ENCODE results near the gene WRAP73. TPM values are rescaled to one million over a fixed set of nuclear protein-coding genes. Genes with fewer than 3 reads are reported as not detected.
A peak's percentile ranks its signal among the peaks of the same experiment; 100 is the strongest.

Gene WRAP73
- total RNA-seq, 1 experiment from 2014 or later: 51.4 TPM

DNA sequence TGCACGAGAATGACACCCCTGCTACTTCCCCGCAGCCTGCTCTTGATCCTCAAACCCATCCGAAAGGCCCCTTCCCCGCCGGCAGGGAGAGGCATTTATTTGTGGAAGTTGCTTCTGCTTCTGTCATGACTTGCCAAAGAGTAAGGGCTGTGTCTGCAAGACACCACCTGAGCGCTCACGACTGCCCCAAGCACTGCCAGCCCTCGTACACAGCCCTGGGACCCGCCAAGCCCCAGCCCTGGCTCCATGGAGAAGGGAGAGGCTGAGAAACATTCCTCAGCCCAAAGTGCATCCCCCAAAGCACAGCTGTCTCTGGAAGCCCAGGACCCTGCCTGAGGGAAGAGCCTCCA lies 31.4 kb downstream of the WRAP73 start:
- Histone ChIP-seq H3K36me3 (ENCODE audit: control insufficient read depth in 1 of 2, insufficient read depth in 2 of 2, low read length in 2 of 2) (no peaks in the 10 kb centered on the region), H3K79me2 (ENCODE audit: insufficient read depth, low read length) (no peaks in the 10 kb centered on the region), H3K4me3 (replicated peaks in 1 of 2; ENCODE audit: low read depth in 1 of 2, low read length in 2 of 2) (no peak overlapping the region), H3K4me1 (ENCODE audit: control insufficient read depth in 1 of 2, insufficient read depth in 2 of 2, low read length in 2 of 2) (peaks cover 24 to 39% of the 10 kb centered on the region in 2 experiments), H3K9ac (ENCODE audit: low read length) (no peak overlapping the region), H3K9me2 (ENCODE audit: insufficient read depth) (no peaks in the 10 kb centered on the region), H2AFZ (ENCODE audit: low read depth, low read length, poor library complexity, severe bottlenecking) (no peak overlapping the region), H3K4me2 (ENCODE audit: low read length) (no peak overlapping the region), H3K9me3 (ENCODE audit: control insufficient read depth in 1 of 2, insufficient read depth in 1 of 2, low read depth in 1 of 2, low read length in 2 of 2) (no peaks in the 10 kb centered on the region), H3K27ac (ENCODE audit: low read depth, low read length) (no peak overlapping the region), H4K20me1 (ENCODE audit: insufficient read depth) (no peaks in the 10 kb centered on the region), H3K27me3 (ENCODE audit: insufficient read depth, low read length) (no peaks in the 10 kb centered on the region)
- CTCF ChIA-PET: interaction anchor here (0.6 to 4.2 kb wide), 20 partner anchors 11 to 796 kb away, joined by 3 to 136 read pairs (median 4); partner anchors contain the start of gene TP73
- TF ChIP-seq, protein P1, sequence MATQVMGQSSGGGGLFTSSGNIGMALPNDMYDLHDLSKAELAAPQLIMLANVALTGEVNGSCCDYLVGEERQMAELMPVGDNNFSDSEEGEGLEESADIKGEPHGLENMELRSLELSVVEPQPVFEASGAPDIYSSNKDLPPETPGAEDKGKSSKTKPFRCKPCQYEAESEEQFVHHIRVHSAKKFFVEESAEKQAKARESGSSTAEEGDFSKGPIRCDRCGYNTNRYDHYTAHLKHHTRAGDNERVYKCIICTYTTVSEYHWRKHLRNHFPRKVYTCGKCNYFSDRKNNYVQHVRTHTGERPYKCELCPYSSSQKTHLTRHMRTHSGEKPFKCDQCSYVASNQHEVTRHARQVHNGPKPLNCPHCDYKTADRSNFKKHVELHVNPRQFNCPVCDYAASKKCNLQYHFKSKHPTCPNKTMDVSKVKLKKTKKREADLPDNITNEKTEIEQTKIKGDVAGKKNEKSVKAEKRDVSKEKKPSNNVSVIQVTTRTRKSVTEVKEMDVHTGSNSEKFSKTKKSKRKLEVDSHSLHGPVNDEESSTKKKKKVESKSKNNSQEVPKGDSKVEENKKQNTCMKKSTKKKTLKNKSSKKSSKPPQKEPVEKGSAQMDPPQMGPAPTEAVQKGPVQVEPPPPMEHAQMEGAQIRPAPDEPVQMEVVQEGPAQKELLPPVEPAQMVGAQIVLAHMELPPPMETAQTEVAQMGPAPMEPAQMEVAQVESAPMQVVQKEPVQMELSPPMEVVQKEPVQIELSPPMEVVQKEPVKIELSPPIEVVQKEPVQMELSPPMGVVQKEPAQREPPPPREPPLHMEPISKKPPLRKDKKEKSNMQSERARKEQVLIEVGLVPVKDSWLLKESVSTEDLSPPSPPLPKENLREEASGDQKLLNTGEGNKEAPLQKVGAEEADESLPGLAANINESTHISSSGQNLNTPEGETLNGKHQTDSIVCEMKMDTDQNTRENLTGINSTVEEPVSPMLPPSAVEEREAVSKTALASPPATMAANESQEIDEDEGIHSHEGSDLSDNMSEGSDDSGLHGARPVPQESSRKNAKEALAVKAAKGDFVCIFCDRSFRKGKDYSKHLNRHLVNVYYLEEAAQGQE (IDR thresholded peaks at IDR 0.05; ENCODE audit: low read depth): no peak
- intact Hi-C loops (cut with micrococcal nuclease): no loop called here
- POLR2A ChIA-PET: interaction anchor here (1.0 kb wide), 2 partner anchors 116 to 166 kb away, joined by 3 to 6 read pairs; no protein-coding TSS in a partner anchor
- ATAC-seq (0 out of 2 replicates have a peak, but pooled peaks have one; percentile 1), DNase-seq (ENCODE audit: low read depth, low spot score) (no peak)
- no TSS peak for BruUV-seq (replicated peaks)
- RAD21 ChIA-PET (ENCODE audit: low non-redundant PET in 1 of 2, low total read pairs in 2 of 2, uncharacterized antibody in 2 of 2, unreplicated experiment in 2 of 2): interaction anchor here (0.7 to 1.6 kb wide), 8 partner anchors 30 to 166 kb away, joined by 3 to 10 read pairs (median 6); no protein-coding TSS in a partner anchor

DNA sequence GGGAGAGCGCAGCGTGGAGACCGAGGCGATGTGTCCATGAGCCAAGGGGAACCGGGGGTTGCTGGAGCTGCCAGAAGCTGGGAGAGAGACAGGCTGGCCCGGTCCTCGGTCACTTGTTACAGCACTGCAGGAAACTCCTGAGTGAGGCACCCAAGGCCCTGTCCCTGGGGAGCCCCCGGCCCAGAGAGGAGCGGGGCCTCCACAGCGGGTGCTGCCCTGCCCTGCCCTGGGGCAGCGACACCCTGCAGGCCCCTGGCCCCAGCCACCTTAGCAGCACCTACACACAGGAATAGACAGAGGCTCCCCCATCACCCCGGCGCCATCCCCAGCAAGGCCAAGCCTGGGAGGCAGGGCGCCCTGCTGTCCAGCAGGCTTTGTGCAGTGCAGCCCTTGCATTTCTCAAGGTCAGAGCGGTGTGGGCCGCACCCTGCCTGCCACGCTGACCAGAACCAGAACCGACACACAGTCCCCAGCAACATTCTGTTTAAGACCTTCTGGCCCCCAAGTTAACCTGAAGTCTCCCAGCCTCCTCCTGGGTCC lies 32.0 kb downstream of the WRAP73 start:
- POLR2A ChIA-PET: no interaction called here
- H3K9me3 ChIP-seq (ENCODE audit: control insufficient read depth in 1 of 2, insufficient read depth in 1 of 2, low read depth in 1 of 2, low read length in 2 of 2): no peaks in the 10 kb centered on the region
- H3K9me2 ChIP-seq (ENCODE audit: insufficient read depth): no peaks in the 10 kb centered on the region
- no peaks in the 10 kb centered on the region for H3K36me3 ChIP-seq (ENCODE audit: control insufficient read depth in 1 of 2, insufficient read depth in 2 of 2, low read length in 2 of 2)
- intact Hi-C loops (cut with micrococcal nuclease): no loop called here
- RAD21 ChIA-PET (ENCODE audit: low non-redundant PET in 1 of 2, low total read pairs in 2 of 2, uncharacterized antibody in 2 of 2, unreplicated experiment in 2 of 2): no interaction called here
- no peaks in the 10 kb centered on the region for H3K27me3 ChIP-seq (ENCODE audit: insufficient read depth, low read length)
- TF ChIP-seq, protein P2, sequence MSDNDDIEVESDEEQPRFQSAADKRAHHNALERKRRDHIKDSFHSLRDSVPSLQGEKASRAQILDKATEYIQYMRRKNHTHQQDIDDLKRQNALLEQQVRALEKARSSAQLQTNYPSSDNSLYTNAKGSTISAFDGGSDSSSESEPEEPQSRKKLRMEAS (IDR thresholded peaks at IDR 0.05): no peak
- TF ChIP-seq FOSL1 (IDR thresholded peaks at IDR 0.05; ENCODE audit: low read depth) (no peak), ELF1 (IDR thresholded peaks at IDR 0.05; ENCODE audit: borderline replicate concordance, low read depth) (no peak), SP1 (IDR thresholded peaks at IDR 0.05; ENCODE audit: low read depth) (no peak), RAD21 (IDR thresholded peaks at IDR 0.05; ENCODE audit: low read depth) (no peak), EGR1 (IDR thresholded peaks at IDR 0.05; ENCODE audit: low read depth) (no peak), JUND (IDR thresholded peaks at IDR 0.05) (no peak)
- TF ChIP-seq, protein P3, sequence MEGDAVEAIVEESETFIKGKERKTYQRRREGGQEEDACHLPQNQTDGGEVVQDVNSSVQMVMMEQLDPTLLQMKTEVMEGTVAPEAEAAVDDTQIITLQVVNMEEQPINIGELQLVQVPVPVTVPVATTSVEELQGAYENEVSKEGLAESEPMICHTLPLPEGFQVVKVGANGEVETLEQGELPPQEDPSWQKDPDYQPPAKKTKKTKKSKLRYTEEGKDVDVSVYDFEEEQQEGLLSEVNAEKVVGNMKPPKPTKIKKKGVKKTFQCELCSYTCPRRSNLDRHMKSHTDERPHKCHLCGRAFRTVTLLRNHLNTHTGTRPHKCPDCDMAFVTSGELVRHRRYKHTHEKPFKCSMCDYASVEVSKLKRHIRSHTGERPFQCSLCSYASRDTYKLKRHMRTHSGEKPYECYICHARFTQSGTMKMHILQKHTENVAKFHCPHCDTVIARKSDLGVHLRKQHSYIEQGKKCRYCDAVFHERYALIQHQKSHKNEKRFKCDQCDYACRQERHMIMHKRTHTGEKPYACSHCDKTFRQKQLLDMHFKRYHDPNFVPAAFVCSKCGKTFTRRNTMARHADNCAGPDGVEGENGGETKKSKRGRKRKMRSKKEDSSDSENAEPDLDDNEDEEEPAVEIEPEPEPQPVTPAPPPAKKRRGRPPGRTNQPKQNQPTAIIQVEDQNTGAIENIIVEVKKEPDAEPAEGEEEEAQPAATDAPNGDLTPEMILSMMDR (IDR thresholded peaks at IDR 0.05 in 2 of 3, conservative IDR thresholded peaks at IDR 0.05 in 1 of 3; ENCODE audit: borderline replicate concordance in 1 of 3, insufficient read depth in 1 of 3, low read depth in 2 of 3, low read length in 2 of 3): no peak
- TF ChIP-seq, protein P1 (IDR thresholded peaks at IDR 0.05; ENCODE audit: low read depth): no peak
- H3K4me1 ChIP-seq (ENCODE audit: control insufficient read depth in 1 of 2, insufficient read depth in 2 of 2, low read length in 2 of 2): peaks cover 27 to 42% of the 10 kb centered on the region in 2 experiments
- H3K9ac ChIP-seq (ENCODE audit: low read length): no peak overlapping the region
- CTCF ChIA-PET: interaction anchor here (1.3 kb wide), 1 partner anchor 165 kb away, joined by 9 read pairs; no protein-coding TSS in a partner anchor
- BruUV-seq (replicated peaks): no TSS peak
- H2AFZ ChIP-seq (ENCODE audit: low read depth, low read length, poor library complexity, severe bottlenecking): no peak overlapping the region
- no peak overlapping the region for H3K27ac ChIP-seq (ENCODE audit: low read depth, low read length)
- DNase-seq (ENCODE audit: low read depth, low spot score) (no peak), ATAC-seq (no peak)
- H3K4me3 ChIP-seq (replicated peaks in 1 of 2; ENCODE audit: low read depth in 1 of 2, low read length in 2 of 2): no peak overlapping the region
- no peaks in the 10 kb centered on the region for H4K20me1 ChIP-seq (ENCODE audit: insufficient read depth)
- no peaks in the 10 kb centered on the region for H3K79me2 ChIP-seq (ENCODE audit: insufficient read depth, low read length)
- H3K4me2 ChIP-seq (ENCODE audit: low read length): no peak overlapping the region
